Measurements from ENCODE around the gene FAM43B. TPM values are rescaled to one million over a fixed set of nuclear protein-coding genes. Genes with fewer than 3 reads are reported as not detected.
A peak's percentile ranks its signal among the peaks of the same experiment; 100 is the strongest.
"Not testable (repeated sequence)": the region's sequence is repeated elsewhere in the genome, so short reads cannot be mapped to it uniquely, and the experiment has no call there.

Gene FAM43B
- total and polyA plus RNA-seq, 2 donors from 2014 or later: 1.7 to 2.5 TPM

- TF ChIP-seq CTCF (IDR thresholded peaks at IDR 0.05; ENCODE audit: borderline replicate concordance, extremely low read depth, insufficient read depth): no peak
- DNase-seq (peak; percentile 97 to 98 (median 97)), FAIRE-seq (no peak)
- H3K4me1 ChIP-seq (ENCODE audit: control insufficient read depth in 2 of 3, insufficient read depth in 2 of 3, low read depth in 1 of 3, low read length in 3 of 3): peaks cover 0 to 6% (median 2%) of the 10 kb centered on the region in 3 donors
- intact Hi-C loops (cut with DNase I): no loop called here
- peak within 1 kb of the TSS; percentile 80 to 84 for H3K27ac ChIP-seq (ENCODE audit: low read depth in 2 of 2, low read length in 2 of 2)
- peak within 1 kb of the TSS; percentile 91 to 100 (median 94) for H3K4me3 ChIP-seq (ENCODE audit: low read length in 3 of 3)
- H3K27me3 ChIP-seq (ENCODE audit: control insufficient read depth, insufficient read depth, low read length): no peaks in the 10 kb centered on the region
- H3K9me3 ChIP-seq (ENCODE audit: control insufficient read depth in 2 of 3, insufficient read depth in 1 of 3, low read length in 3 of 3): no peaks in the 10 kb centered on the region
- peaks cover 0 to 2% (median 0%) of the 10 kb centered on the region in 3 donors for H3K36me3 ChIP-seq (ENCODE audit: control insufficient read depth in 2 of 3, insufficient read depth in 3 of 3, low read length in 3 of 3)
- H3K9ac ChIP-seq (ENCODE audit: low read length in 3 of 3): peak within 1 kb of the TSS; percentile 72 to 91 (median 88)
Observed at GRCh38 chr1:20507564-20508410, 44.6 kb upstream of the FAM43B start, which contains the start of gene MUL1. Gene MUL1 (minus strand): TSS chr1:20508151. CDS start chr1:20508024, 127 bp downstream.

- FAIRE-seq (no peak), DNase-seq (no peak)
- Histone ChIP-seq H3K36me3 (ENCODE audit: control insufficient read depth in 2 of 3, insufficient read depth in 3 of 3, low read length in 3 of 3) (no peaks in the 10 kb centered on the region), H3K9ac (ENCODE audit: low read length in 3 of 3) (peak overlapping the region; percentile 4 to 91 (median 88)), H3K27me3 (ENCODE audit: control insufficient read depth, insufficient read depth, low read length) (no peaks in the 10 kb centered on the region), H3K4me1 (ENCODE audit: control insufficient read depth in 2 of 3, insufficient read depth in 2 of 3, low read depth in 1 of 3, low read length in 3 of 3) (peaks cover 0 to 6% (median 2%) of the 10 kb centered on the region in 3 donors), H3K27ac (ENCODE audit: low read depth in 2 of 2, low read length in 2 of 2) (peak overlapping the region; percentile 80 to 84), H3K9me3 (ENCODE audit: control insufficient read depth in 2 of 3, insufficient read depth in 1 of 3, low read length in 3 of 3) (no peaks in the 10 kb centered on the region), H3K4me3 (ENCODE audit: low read length in 3 of 3) (peak overlapping the region; percentile 91 to 100 (median 94))
- no peak for TF ChIP-seq CTCF (IDR thresholded peaks at IDR 0.05; ENCODE audit: borderline replicate concordance, extremely low read depth, insufficient read depth)
- intact Hi-C loops (cut with DNase I): no loop called here
Observed at GRCh38 chr1:20508411-20508771, 44.0 kb upstream of the FAM43B start.

GRCh38 chr1:20511518-20512428, 40.6 kb upstream of the FAM43B start:
- no peak overlapping the region for H3K4me3 ChIP-seq (ENCODE audit: low read length in 3 of 3)
- TF ChIP-seq CTCF (IDR thresholded peaks at IDR 0.05; ENCODE audit: borderline replicate concordance, extremely low read depth, insufficient read depth): no peak
- no peaks in the 10 kb centered on the region for H3K36me3 ChIP-seq (ENCODE audit: control insufficient read depth in 2 of 3, insufficient read depth in 3 of 3, low read length in 3 of 3)
- H3K27me3 ChIP-seq (ENCODE audit: control insufficient read depth, insufficient read depth, low read length): no peaks in the 10 kb centered on the region
- H3K4me1 ChIP-seq (ENCODE audit: control insufficient read depth in 2 of 3, insufficient read depth in 2 of 3, low read depth in 1 of 3, low read length in 3 of 3): peaks cover 0 to 2% (median 0%) of the 10 kb centered on the region in 3 donors
- H3K9ac ChIP-seq (ENCODE audit: low read length in 3 of 3): no peak overlapping the region
- no peaks in the 10 kb centered on the region for H3K9me3 ChIP-seq (ENCODE audit: control insufficient read depth in 2 of 3, insufficient read depth in 1 of 3, low read length in 3 of 3)
- FAIRE-seq (no peak), DNase-seq (no peak)
- intact Hi-C loops (cut with DNase I): no loop called here
- no peak overlapping the region for H3K27ac ChIP-seq (ENCODE audit: low read depth in 2 of 2, low read length in 2 of 2)

- intact Hi-C loops (cut with DNase I); H3K9me3 ChIP-seq (ENCODE audit: control insufficient read depth in 2 of 3, insufficient read depth in 1 of 3, low read length in 3 of 3): not testable (repeated sequence)
Observed at GRCh38 chr1:20519609-20520262, 32.6 kb upstream of the FAM43B start.

More at GRCh38 chr1:20519609-20520262, 32.6 kb upstream of the FAM43B start:
- DNase-seq; H3K27ac ChIP-seq (ENCODE audit: low read depth in 2 of 2, low read length in 2 of 2); H3K9ac ChIP-seq (ENCODE audit: low read length in 3 of 3); H3K4me3 ChIP-seq (ENCODE audit: low read length in 3 of 3); H3K4me1 ChIP-seq (ENCODE audit: control insufficient read depth in 2 of 3, insufficient read depth in 2 of 3, low read depth in 1 of 3, low read length in 3 of 3); H3K27me3 ChIP-seq (ENCODE audit: control insufficient read depth, insufficient read depth, low read length); H3K36me3 ChIP-seq (ENCODE audit: control insufficient read depth in 2 of 3, insufficient read depth in 3 of 3, low read length in 3 of 3); FAIRE-seq: not testable (repeated sequence)
